Transverse colon (tissue), 4 donors: ENCODE data around the gene PTPRN2.

Experiments
- CTCF ChIP-seq, 5 experiments: fragments of 200-600 bp in 3 of 5; fragments of 450-650 bp in 2 of 5; sonication (generic) in 3 of 5; IDR thresholded peaks; 1 replicate in 2 of 5; 2 replicates in 3 of 5; pipeline ENCODE4 v1.5.1; 2016 to 2017; ENCODE audit warnings: antibody characterized with exemption in 5 of 5, inconsistent platforms in 3 of 5, mild to moderate bottlenecking in 2 of 5, moderate library complexity in 1 of 5
- EP300 ChIP-seq: sonication (generic); formaldehyde crosslinking; IDR thresholded peaks from one replicate; pipeline ENCODE4 v1.6.1; 2017; ENCODE audit warnings: antibody characterized with exemption, low read depth
- POLR2A ChIP-seq: fragments of 450-650 bp; IDR thresholded peaks from one replicate; pipeline ENCODE4 v1.6.1; 2016; ENCODE audit warnings: antibody characterized with exemption, mild to moderate bottlenecking, moderate library complexity
- POLR2AphosphoS5 ChIP-seq, 3 donors: sonication (generic); formaldehyde crosslinking; IDR thresholded peaks; one replicate each; pipeline ENCODE4 v1.6.1; 2016; ENCODE audit warnings: antibody characterized with exemption in 3 of 3

- TF ChIP-seq CTCF (IDR thresholded peaks at IDR 0.05): no peak
- no peak for TF ChIP-seq EP300
- TF ChIP-seq POLR2AphosphoS5 (IDR thresholded peaks at IDR 0.05): no peak
- TF ChIP-seq POLR2A: no peak
Observed at GRCh38 chr7:158588878-158589442, 1.3 kb upstream of the PTPRN2 start.
